Colonic mucosa (tissue), 4 donors: ENCODE measurements around the gene MAX. TPM values are rescaled to one million over a fixed set of nuclear protein-coding genes. Genes with fewer than 3 reads are reported as not detected.

Source experiments
- DNase-seq: peaks from one replicate; pipeline ENCODE4 v3.0.0-alpha.2; 2020
- H3K27ac ChIP-seq: fragments of 200-600 bp; one replicate; pipeline ENCODE4 v1.8.0; 2021
- H3K27me3 ChIP-seq: fragments of 200-600 bp; one replicate; pipeline ENCODE4 v1.8.0; 2021
- H3K36me3 ChIP-seq: fragments of 200-600 bp; one replicate; pipeline ENCODE4 v1.8.0; 2021
- H3K4me1 ChIP-seq: fragments of 200-600 bp; one replicate; pipeline ENCODE4 v1.8.0; 2021; ENCODE audit warnings: mild to moderate bottlenecking
- H3K4me3 ChIP-seq: fragments of 200-600 bp; one replicate; pipeline ENCODE4 v1.8.0; 2021
- H3K9ac ChIP-seq, 2 donors: one replicate each; pipeline ENCODE4 v1.7.0; 2013; ENCODE audit warnings: control low read depth in 2 of 2, low read depth in 2 of 2, low read length in 2 of 2
- H3K9me3 ChIP-seq: fragments of 200-600 bp; one replicate; pipeline ENCODE4 v1.8.0; 2021
- CTCF ChIP-seq: fragments of 200-600 bp; IDR thresholded peaks from one replicate; pipeline ENCODE4 v1.8.0; 2022; ENCODE audit warnings: antibody characterized with exemption, mild to moderate bottlenecking
- intact Hi-C: fragments of 100-400 bp; cut with DNase I; formaldehyde crosslinking; loops from one replicate; pipeline ENCODE4 v1.14.1; 2022
- total RNA-seq, 2 donors: library from RNA; stranded (reverse); fragmentation: NEBNext Ultra II Directional in 1 of 2; extraction: Animal tissue kit (Norgen Biotek cat#: 25700) in 1 of 2; gene quantifications; one replicate each; pipeline ENCODE4 v1.2.1, GENCODE V29; 2021
- donor health status: healthy.
- donor health status: DM: no; HTN: no; CAD: no.
- donor health status: DM: no; HTN: no; CAD: no.

The MAX gene
- total RNA-seq, 2 donors from 2014 or later = 91.1 to 107 TPM

GRCh38 chr14:65070471-65070976, 31.8 kb downstream of the MAX start:
- H3K9ac ChIP-seq = no peak overlapping the region
- no peak overlapping the region for H3K4me3 ChIP-seq
- peak; percentile 92 for DNase-seq
- H3K27me3 ChIP-seq = no peaks in the 10 kb centered on the region
- no peaks in the 10 kb centered on the region for H3K36me3 ChIP-seq
- TF ChIP-seq CTCF = no peak
- intact Hi-C loops = no loop called here
- H3K4me1 ChIP-seq = peaks cover 28% of the 10 kb centered on the region
- no peaks in the 10 kb centered on the region for H3K9me3 ChIP-seq
- peak overlapping the region; percentile 62 for H3K27ac ChIP-seq

GRCh38 chr14:65069874-65070413, 32.4 kb downstream of the MAX start:
- TF ChIP-seq CTCF = no peak
- Histone ChIP-seq H3K4me3 (no peak overlapping the region), H3K9ac (no peak overlapping the region), H3K27me3 (no peaks in the 10 kb centered on the region), H3K4me1 (peaks cover 28% of the 10 kb centered on the region), H3K36me3 (no peaks in the 10 kb centered on the region), H3K27ac (peak overlapping the region; percentile 62), H3K9me3 (no peaks in the 10 kb centered on the region)
- no peak for DNase-seq
- intact Hi-C loops = no loop called here

DNA sequence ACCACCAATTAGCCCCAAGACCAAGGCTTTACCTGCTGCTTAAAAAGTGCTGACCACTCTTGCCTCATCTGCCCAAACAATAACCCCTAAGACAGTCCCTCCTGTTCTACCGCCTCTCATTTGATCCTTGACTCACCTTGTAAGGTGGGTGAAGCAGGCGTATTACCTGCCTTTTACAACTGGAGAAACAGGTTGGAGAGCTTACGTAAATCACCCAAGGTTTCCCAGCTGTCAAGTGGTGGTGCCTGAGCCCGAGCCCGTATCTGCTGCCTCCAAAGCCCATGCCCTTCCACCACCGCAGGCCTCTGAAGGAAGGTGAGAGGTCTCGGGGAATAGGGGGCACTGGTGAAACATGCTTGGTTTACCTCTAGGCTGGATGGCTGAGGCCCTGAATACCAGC, 36.6 kb downstream of the MAX start:
- peaks cover 3% of the 10 kb centered on the region for H3K4me1 ChIP-seq
- intact Hi-C loops = no loop called here
- no peaks in the 10 kb centered on the region for H3K9me3 ChIP-seq
- no peak overlapping the region for H3K9ac ChIP-seq
- H3K36me3 ChIP-seq = no peaks in the 10 kb centered on the region
- no peak for DNase-seq
- H3K27ac ChIP-seq = no peak overlapping the region
- no peak overlapping the region for H3K4me3 ChIP-seq
- H3K27me3 ChIP-seq = no peaks in the 10 kb centered on the region
- TF ChIP-seq CTCF = no peak

DNA sequence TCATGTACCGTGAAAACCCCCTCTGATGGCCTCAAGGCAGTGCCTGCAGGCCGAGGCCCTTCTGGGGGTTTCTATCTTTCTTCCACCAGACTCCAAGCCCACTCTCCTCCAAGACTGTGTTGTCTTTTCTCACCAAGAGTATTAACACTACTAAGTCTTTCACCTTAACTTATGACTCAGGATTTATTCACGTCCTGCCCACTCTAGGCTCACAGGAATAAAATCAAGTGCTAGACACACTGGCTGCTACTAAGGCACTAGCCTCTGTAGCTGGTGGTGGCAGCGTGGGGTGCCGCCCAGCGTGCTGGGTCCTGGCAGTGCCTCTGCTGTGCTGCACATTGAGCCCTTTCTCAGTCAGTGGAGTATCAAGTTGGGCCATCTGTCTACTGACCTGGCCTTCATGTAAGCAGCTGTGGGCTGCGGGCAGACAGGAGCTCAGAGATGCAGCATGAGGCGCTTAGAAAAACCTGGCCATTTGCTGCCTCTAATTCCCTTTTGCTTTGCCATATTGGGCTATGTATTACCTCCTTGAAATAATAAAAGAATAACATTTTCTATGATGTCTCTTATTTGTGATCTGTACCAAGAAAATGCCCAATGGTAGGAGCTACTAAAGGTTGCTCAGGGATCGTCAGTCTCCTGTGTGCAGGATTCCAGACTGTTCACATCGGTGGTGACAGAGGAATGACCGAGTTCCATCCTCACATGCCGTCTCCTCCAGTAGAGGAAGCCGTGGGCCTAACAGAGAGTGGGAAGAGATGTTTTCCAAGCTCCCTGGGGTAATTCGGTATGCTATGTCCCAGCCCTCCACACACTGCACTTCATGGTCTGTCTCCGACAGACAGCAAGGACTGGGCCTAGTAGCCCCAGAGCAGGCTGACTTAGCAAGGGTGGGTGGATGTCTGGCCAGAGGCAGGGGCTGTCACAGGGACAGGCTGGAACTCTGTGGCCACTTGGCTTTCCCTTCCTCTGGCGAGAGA, 39.9 kb downstream of the MAX start:
- Histone ChIP-seq H3K36me3 (no peaks in the 10 kb centered on the region), H3K27ac (no peak overlapping the region)

DNA sequence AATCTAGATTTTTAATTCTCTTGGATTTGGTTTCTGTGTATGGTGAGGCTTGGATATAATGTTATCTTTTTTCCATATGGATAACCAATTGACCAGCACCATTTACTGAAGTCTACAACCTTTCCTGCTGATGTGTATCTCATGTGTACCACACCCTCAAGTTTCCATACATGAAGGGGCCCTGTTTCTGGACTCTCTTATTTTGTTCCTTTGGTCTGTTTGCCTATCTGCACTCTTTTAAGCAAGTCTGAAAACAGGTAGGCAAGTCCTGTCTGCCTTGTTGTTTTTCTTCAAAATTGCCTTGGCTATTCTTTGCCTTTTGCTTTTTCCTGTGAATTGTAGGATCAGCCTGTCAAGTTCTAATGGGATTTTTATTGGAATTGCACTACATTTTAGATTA, 44.6 kb downstream of the MAX start:
- Histone ChIP-seq H3K36me3 (no peaks in the 10 kb centered on the region), H3K4me3 (no peak overlapping the region), H3K27ac (no peak overlapping the region), H3K4me1 (no peaks in the 10 kb centered on the region), H3K9me3 (no peaks in the 10 kb centered on the region), H3K9ac (no peak overlapping the region), H3K27me3 (no peaks in the 10 kb centered on the region)
- intact Hi-C loops = no loop called here
- no peak for DNase-seq
- no peak for TF ChIP-seq CTCF

More for the DNA sequence above, 39.9 kb downstream of the MAX start:
- TF ChIP-seq CTCF = no peak
- Histone ChIP-seq H3K27me3 (no peaks in the 10 kb centered on the region), H3K9ac (no peak overlapping the region), H3K4me1 (no peaks in the 10 kb centered on the region), H3K9me3 (no peaks in the 10 kb centered on the region), H3K4me3 (no peak overlapping the region)
- DNase-seq = no peak
- intact Hi-C loops = no loop called here
